Measurements from ENCODE around the gene ZNF695. TPM values are rescaled to one million over a fixed set of nuclear protein-coding genes. Genes with fewer than 3 reads are reported as not detected.

The ZNF695 gene
- total RNA-seq, 6 donors from 2014 or later: 0.10 to 0.46 (median 0.26) TPM; not detected in 3

DNA sequence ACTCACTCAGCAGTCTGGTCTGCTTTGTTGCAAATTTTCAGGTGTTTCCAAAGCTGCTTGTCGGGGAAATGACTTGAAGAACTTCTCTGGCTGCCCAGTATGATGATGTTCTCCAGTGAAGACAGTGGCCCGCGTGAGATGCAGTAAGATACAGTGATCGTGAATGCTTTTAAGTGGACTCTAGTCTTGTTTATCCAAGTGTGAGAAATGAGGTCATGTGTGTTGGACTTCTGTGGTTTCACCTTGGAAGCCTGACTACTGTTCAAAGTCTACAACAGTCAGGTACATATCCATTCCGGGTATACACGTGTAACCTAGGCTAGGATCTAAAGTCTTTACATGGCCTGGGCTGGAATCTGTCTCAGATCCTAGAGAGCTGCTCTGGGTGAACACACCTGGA, 29.1 kb downstream of the ZNF695 start:
- DNase-seq (no peak), ATAC-seq (ENCODE audit: low FRiP score in 2 of 2) (no peak)
- no peak for TF ChIP-seq EP300 (IDR thresholded peaks at IDR 0.05)
- TF ChIP-seq, protein P1, sequence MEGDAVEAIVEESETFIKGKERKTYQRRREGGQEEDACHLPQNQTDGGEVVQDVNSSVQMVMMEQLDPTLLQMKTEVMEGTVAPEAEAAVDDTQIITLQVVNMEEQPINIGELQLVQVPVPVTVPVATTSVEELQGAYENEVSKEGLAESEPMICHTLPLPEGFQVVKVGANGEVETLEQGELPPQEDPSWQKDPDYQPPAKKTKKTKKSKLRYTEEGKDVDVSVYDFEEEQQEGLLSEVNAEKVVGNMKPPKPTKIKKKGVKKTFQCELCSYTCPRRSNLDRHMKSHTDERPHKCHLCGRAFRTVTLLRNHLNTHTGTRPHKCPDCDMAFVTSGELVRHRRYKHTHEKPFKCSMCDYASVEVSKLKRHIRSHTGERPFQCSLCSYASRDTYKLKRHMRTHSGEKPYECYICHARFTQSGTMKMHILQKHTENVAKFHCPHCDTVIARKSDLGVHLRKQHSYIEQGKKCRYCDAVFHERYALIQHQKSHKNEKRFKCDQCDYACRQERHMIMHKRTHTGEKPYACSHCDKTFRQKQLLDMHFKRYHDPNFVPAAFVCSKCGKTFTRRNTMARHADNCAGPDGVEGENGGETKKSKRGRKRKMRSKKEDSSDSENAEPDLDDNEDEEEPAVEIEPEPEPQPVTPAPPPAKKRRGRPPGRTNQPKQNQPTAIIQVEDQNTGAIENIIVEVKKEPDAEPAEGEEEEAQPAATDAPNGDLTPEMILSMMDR (IDR thresholded peaks at IDR 0.05): no peak
- TF ChIP-seq POLR2A (IDR thresholded peaks at IDR 0.05): no peak
- no peak for TF ChIP-seq POLR2AphosphoS5 (IDR thresholded peaks at IDR 0.05)
- WGBS, 2 donors: 96 to 99% methylated on average over 6 of the region's 6 CpGs
- H3K36me3 ChIP-seq: no peaks in the 10 kb centered on the region
- H3K27me3 ChIP-seq: no peaks in the 10 kb centered on the region
- H3K9me3 ChIP-seq: peaks cover 12 to 32% (median 24%) of the 10 kb centered on the region in 4 donors
- no peak overlapping the region for H3K27ac ChIP-seq
- no peak overlapping the region for H3K4me3 ChIP-seq
- H3K4me1 ChIP-seq: no peaks in the 10 kb centered on the region

DNA sequence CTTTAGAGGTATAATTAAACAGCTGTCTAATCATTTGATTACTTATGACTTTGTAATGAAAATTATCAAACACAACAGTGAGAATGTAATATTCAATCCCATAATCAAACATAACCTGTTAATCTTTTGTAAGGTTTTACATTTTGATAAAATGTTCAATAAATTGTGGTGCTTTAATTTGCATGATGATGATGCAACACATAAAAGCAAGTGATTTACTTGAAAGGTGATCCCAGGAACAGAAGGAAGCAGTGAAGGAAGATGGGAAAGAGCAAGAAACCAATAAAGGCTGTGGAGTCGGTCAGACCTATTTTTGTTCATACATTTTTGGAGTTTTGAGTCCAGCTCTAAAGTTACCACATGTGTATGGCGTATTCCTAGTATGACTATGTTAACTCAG, 29.6 kb downstream of the ZNF695 start:
- Histone ChIP-seq H3K4me1 (no peaks in the 10 kb centered on the region), H3K9me3 (peaks cover 9 to 27% (median 18%) of the 10 kb centered on the region in 4 donors), H3K27ac (no peak overlapping the region), H3K36me3 (no peaks in the 10 kb centered on the region), H3K27me3 (no peaks in the 10 kb centered on the region), H3K4me3 (no peak overlapping the region)
- 90 to 94% methylated on average over 2 of the region's 2 CpGs for WGBS, 2 donors
- no peak for TF ChIP-seq EP300 (IDR thresholded peaks at IDR 0.05)
- DNase-seq (no peak), ATAC-seq (ENCODE audit: low FRiP score in 2 of 2) (no peak)

DNA sequence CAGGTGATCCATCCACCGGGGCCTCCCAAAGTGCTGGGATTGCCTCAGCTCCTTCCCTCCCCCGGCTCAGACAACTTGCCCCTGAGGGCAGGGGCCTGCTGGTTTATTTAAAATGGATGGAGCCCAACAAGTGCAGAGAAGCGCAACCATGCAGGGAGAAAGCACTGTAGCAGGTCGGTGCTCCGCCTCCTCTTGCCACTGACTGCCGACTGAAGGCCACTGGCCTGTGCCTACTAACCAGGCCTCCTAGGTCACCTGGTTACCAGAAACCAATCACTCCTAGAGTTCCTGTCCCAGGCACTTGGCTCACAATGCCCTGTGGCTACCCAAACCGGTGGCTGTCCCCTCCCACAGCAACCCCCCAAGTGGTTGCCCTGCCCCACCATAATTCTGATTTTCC, 35.9 kb downstream of the ZNF695 start:
- WGBS, 2 donors: 90 to 95% methylated on average over 6 to 7 of the region's 7 CpGs
- no peak for ATAC-seq (ENCODE audit: low FRiP score in 2 of 2)
- Histone ChIP-seq H3K4me3 (no peak overlapping the region), H3K27ac (no peak overlapping the region), H3K9me3 (peaks cover 0 to 26% (median 7%) of the 10 kb centered on the region in 4 donors), H3K36me3 (no peaks in the 10 kb centered on the region), H3K4me1 (no peaks in the 10 kb centered on the region), H3K27me3 (no peaks in the 10 kb centered on the region)
- no peak for DNase-seq
- TF ChIP-seq POLR2A (IDR thresholded peaks at IDR 0.05) (no peak), POLR2AphosphoS5 (IDR thresholded peaks at IDR 0.05) (no peak), EP300 (IDR thresholded peaks at IDR 0.05) (no peak)
- TF ChIP-seq, protein P1 (IDR thresholded peaks at IDR 0.05): no peak

DNA sequence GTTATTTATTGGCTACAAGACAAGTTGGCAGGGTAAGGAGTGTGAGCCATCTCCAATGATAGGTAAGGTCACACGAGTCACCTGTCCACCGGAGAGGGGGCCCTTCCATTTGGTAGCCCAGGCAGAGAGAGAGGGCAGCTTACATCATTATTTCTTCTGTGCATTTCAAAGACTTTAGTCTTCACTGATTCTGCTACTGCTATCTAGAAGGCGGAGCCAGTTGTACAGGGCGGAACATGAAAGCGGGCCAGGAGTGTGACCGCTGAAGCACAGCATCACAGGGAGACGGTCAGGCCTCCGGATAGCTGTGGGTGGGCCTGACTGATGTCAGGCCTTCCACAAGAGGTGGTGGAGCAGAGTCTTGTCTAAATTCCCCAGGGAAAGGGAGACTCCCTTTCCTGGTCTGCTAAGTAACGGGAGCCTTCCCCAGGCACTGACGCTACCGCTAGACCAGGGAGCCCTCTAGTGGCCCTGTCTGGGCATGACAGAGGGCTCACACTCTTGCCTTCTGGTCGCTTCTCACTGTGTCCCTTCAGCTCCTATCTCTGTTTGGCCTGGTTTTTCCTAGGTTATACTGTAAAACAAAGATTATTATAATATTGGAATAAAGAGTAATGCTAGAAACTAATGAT, 36.7 kb downstream of the ZNF695 start:
- no peaks in the 10 kb centered on the region for H3K27me3 ChIP-seq
- TF ChIP-seq, protein P1 (IDR thresholded peaks at IDR 0.05): peak; percentile 49 to 85 (median 65)
- TF ChIP-seq POLR2A (IDR thresholded peaks at IDR 0.05): no peak
- no peak overlapping the region for H3K4me3 ChIP-seq
- H3K4me1 ChIP-seq: no peaks in the 10 kb centered on the region
- ATAC-seq (ENCODE audit: low FRiP score in 2 of 2) (no peak), DNase-seq (peak in 1 of 2 donors; percentile 50)
- 82 to 83% methylated on average over 12 of the region's 12 CpGs for whole genome bisulfite sequencing, 2 donors
- peaks cover 0 to 26% (median 7%) of the 10 kb centered on the region in 4 donors for H3K9me3 ChIP-seq
- H3K36me3 ChIP-seq: no peaks in the 10 kb centered on the region
- H3K27ac ChIP-seq: no peak overlapping the region

DNA sequence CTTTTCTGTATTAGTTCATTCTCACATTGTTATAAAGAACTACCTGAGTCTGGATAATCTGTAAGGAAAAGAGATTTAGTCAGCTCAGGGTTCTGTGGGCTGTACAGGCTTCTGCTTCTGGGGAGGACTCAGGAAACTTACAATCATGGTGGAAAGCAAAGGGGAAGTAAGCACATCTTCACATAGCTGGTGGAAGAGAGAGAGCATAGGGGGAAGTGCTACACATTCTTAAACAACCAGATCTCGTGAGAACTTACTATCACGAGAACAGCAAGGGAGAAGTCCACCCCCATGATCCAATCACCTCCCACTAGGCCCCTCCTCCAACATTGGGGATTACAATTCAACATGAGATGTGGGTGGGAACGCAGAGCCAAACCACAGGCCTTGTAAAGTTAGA, 38.2 kb downstream of the ZNF695 start:
- no peak for TF ChIP-seq POLR2AphosphoS5 (IDR thresholded peaks at IDR 0.05)
- no peak for TF ChIP-seq EP300 (IDR thresholded peaks at IDR 0.05)
- TF ChIP-seq, protein P1 (IDR thresholded peaks at IDR 0.05): no peak
- TF ChIP-seq POLR2A (IDR thresholded peaks at IDR 0.05): no peak
- Histone ChIP-seq H3K4me1 (no peaks in the 10 kb centered on the region), H3K27me3 (no peaks in the 10 kb centered on the region), H3K4me3 (no peak overlapping the region), H3K36me3 (no peaks in the 10 kb centered on the region), H3K27ac (no peak overlapping the region), H3K9me3 (peaks cover 0 to 26% (median 7%) of the 10 kb centered on the region in 4 donors)
- 75 to 91% methylated on average over 3 of the region's 3 CpGs for WGBS, 2 donors
- DNase-seq (no peak), ATAC-seq (ENCODE audit: low FRiP score in 2 of 2) (no peak)
